Trophoblast cell (in vitro differentiated cells and primary cell): ENCODE data around the gene DYRK1B.

Experiments
- DNase-seq, 2 donors: peaks; one replicate each; pipeline ENCODE4 v3.0.0-alpha.2; 2016
- H2AFZ ChIP-seq: 2 replicates; pipeline ENCODE4 v1.6.1; 2013; ENCODE audit warnings: low read length, moderate library complexity, mild to moderate bottlenecking; ENCODE audit not compliant: insufficient read depth, poor library complexity
- H2AK5ac ChIP-seq: 2 replicates; pipeline ENCODE4 v1.6.1; 2013; ENCODE audit warnings: mild to moderate bottlenecking, low read length
- H2BK120ac ChIP-seq: 2 replicates; pipeline ENCODE4 v1.6.1; 2013; ENCODE audit warnings: low read length, mild to moderate bottlenecking, moderate library complexity; ENCODE audit not compliant: insufficient read depth, poor library complexity
- H2BK12ac ChIP-seq: 2 replicates; pipeline ENCODE4 v1.6.1; 2013; ENCODE audit warnings: mild to moderate bottlenecking, low read length, moderate library complexity
- H2BK5ac ChIP-seq: 2 replicates; pipeline ENCODE4 v1.6.1; 2013; ENCODE audit warnings: low read length, low read depth, moderate library complexity, mild to moderate bottlenecking; ENCODE audit not compliant: poor library complexity
- H3K14ac ChIP-seq: 2 replicates; pipeline ENCODE4 v1.6.1; 2013; ENCODE audit warnings: mild to moderate bottlenecking, low read length
- H3K18ac ChIP-seq: 2 replicates; pipeline ENCODE4 v1.6.1; 2013; ENCODE audit warnings: mild to moderate bottlenecking, low read length
- H3K23ac ChIP-seq: 2 replicates; pipeline ENCODE4 v1.6.1; 2013; ENCODE audit warnings: low read length
- H3K27ac ChIP-seq: 2 replicates; pipeline ENCODE4 v1.5.1; 2013; ENCODE audit warnings: low read depth, mild to moderate bottlenecking, inconsistent platforms, low read length, moderate library complexity
- H3K27me3 ChIP-seq: 2 replicates; pipeline ENCODE4 v1.6.1; 2013; ENCODE audit warnings: inconsistent platforms, mild to moderate bottlenecking, low read length, moderate library complexity; ENCODE audit not compliant: insufficient read depth
- H3K36me3 ChIP-seq, 2 experiments: 1 replicate in 1 of 2; 2 replicates in 1 of 2; pipeline ENCODE4 v1.6.1; 2013; ENCODE audit warnings: low read length in 2 of 2, mild to moderate bottlenecking in 2 of 2, moderate library complexity in 1 of 2; ENCODE audit not compliant: insufficient read depth in 2 of 2, control insufficient read depth in 1 of 2
- H3K4ac ChIP-seq: 2 replicates; pipeline ENCODE4 v1.6.1; 2013; ENCODE audit warnings: low read depth, mild to moderate bottlenecking, low read length, moderate library complexity
- H3K4me1 ChIP-seq, 2 experiments: 1 replicate in 1 of 2; 2 replicates in 1 of 2; pipeline ENCODE4 v1.6.1; 2013; ENCODE audit warnings: low read length in 2 of 2, mild to moderate bottlenecking in 2 of 2, moderate library complexity in 1 of 2; ENCODE audit not compliant: insufficient read depth in 2 of 2, control insufficient read depth in 1 of 2
- H3K4me2 ChIP-seq: 2 replicates; pipeline ENCODE4 v1.6.1; 2013; ENCODE audit warnings: inconsistent platforms, mild to moderate bottlenecking, low read length, moderate library complexity
- H3K4me3 ChIP-seq: 2 replicates; pipeline ENCODE4 v1.5.1; 2013; ENCODE audit warnings: mild to moderate bottlenecking, low read depth, low read length, inconsistent platforms
- H3K79me1 ChIP-seq: one replicate; pipeline ENCODE4 v1.6.1; 2013; ENCODE audit warnings: low read length
- H3K79me2 ChIP-seq: 2 replicates; pipeline ENCODE4 v1.6.1; 2013; ENCODE audit warnings: low read length, mild to moderate bottlenecking; ENCODE audit not compliant: control insufficient read depth, insufficient read depth, poor library complexity
- H3K9ac ChIP-seq: 2 replicates; pipeline ENCODE4 v1.6.1; 2013; ENCODE audit warnings: mild to moderate bottlenecking, low read length
- H3K9me3 ChIP-seq: 2 replicates; pipeline ENCODE4 v1.6.1; 2013; ENCODE audit warnings: low read depth, mild to moderate bottlenecking, control low read depth, inconsistent platforms, low read length; ENCODE audit not compliant: insufficient read depth
- H4K12ac ChIP-seq: 2 replicates; pipeline ENCODE4 v1.6.1; 2013; ENCODE audit warnings: low read depth, mild to moderate bottlenecking, low read length, moderate library complexity
- H4K8ac ChIP-seq: 2 replicates; pipeline ENCODE4 v1.6.1; 2013; ENCODE audit warnings: low read depth, mild to moderate bottlenecking, low read length, moderate library complexity
- H4K91ac ChIP-seq: one replicate; pipeline ENCODE4 v1.6.1; 2013; ENCODE audit warnings: low read depth, mild to moderate bottlenecking, low read length, moderate library complexity
- WGBS: extraction: QIAGEN DNeasy Blood & Tissue Kit; methylation state at CpG from one replicate; pipeline ENCODE4 v1.1.7; 2013; ENCODE audit warnings: missing lambda C conversion rate; ENCODE audit not compliant: insufficient read length, insufficient coverage; ENCODE audit errors: extremely low coverage; 5-methylcytosine and 5-hydroxymethylcytosine counted together

Gene DYRK1B

DNA sequence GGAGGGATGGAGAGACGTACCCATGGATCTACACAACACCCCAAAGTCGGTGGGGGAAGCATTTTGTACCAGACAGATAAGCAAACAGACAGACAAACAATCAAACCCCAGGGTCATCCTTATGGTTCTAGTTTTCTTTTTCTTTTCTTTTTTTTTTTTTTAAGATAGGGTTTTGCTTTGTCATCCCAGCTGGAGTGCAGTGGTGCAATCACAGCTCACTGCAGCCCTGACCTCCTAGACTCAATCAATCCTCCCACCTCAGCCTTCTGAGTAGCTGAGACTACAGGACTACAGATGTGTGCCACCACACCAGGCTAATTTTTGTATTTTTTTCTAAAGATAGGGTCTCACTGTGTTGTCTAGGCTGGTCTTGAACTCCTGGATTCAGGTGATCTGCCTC is 30.2 kb upstream of the DYRK1B start:
- H3K4ac ChIP-seq: no peak overlapping the region
- WGBS: no CpG with 5 or more reads among the region's 2 CpGs

DNA sequence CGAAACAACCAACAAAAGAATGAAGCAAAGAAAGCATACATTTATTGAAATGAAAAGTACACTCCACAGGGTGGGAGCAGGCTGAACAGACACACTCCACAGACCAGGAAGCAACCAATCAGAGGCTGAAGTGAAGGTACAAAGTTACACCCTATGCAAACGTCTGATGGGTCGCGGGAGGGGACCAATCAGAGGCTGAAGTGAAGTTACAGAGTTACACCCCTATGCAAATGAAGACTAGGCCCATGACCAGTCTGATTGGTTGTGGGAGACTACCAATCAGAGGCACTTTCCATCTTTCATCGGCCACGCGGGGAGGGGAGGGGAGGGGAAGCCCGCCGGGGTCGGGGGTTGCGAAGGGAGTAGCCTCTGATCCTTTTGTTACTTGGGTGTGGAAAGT is 24.6 kb upstream of the DYRK1B start:
- Histone ChIP-seq H3K4me3 (no peak overlapping the region), H2BK5ac (no peak overlapping the region), H3K27me3 (no peaks in the 10 kb centered on the region), H2BK12ac (no peak overlapping the region), H2AK5ac (no peak overlapping the region), H4K8ac (no peak overlapping the region), H3K4ac (no peak overlapping the region), H3K4me1 (no peaks in the 10 kb centered on the region), H3K79me1 (no peaks in the 10 kb centered on the region), H3K23ac (no peak overlapping the region), H4K12ac (no peak overlapping the region), H3K36me3 (no peaks in the 10 kb centered on the region), H3K4me2 (no peak overlapping the region), H3K9me3 (peaks cover 3% of the 10 kb centered on the region), H2AFZ (no peak overlapping the region), H3K27ac (no peak overlapping the region), H2BK120ac (no peak overlapping the region), H4K91ac (no peak overlapping the region), H3K9ac (no peak overlapping the region), H3K14ac (no peak overlapping the region), H3K18ac (no peak overlapping the region), H3K79me2 (no peaks in the 10 kb centered on the region)
- WGBS: no CpG with 5 or more reads among the region's 11 CpGs
- no peak for DNase-seq

More for the DNA sequence above, 30.2 kb upstream of the DYRK1B start:
- Histone ChIP-seq H3K4me3 (no peak overlapping the region), H2AFZ (no peak overlapping the region), H2BK120ac (no peak overlapping the region), H2AK5ac (no peak overlapping the region), H3K27ac (no peak overlapping the region), H3K18ac (no peak overlapping the region), H3K4me1 (no peaks in the 10 kb centered on the region), H3K4me2 (no peak overlapping the region), H3K79me2 (no peaks in the 10 kb centered on the region), H3K23ac (no peak overlapping the region), H4K12ac (no peak overlapping the region), H3K9ac (no peak overlapping the region), H2BK12ac (no peak overlapping the region), H4K8ac (no peak overlapping the region), H3K79me1 (no peaks in the 10 kb centered on the region), H3K14ac (no peak overlapping the region), H3K9me3 (peaks cover 3% of the 10 kb centered on the region), H3K27me3 (no peaks in the 10 kb centered on the region), H3K36me3 (no peaks in the 10 kb centered on the region), H4K91ac (no peak overlapping the region), H2BK5ac (no peak overlapping the region)
- no peak for DNase-seq

DNA sequence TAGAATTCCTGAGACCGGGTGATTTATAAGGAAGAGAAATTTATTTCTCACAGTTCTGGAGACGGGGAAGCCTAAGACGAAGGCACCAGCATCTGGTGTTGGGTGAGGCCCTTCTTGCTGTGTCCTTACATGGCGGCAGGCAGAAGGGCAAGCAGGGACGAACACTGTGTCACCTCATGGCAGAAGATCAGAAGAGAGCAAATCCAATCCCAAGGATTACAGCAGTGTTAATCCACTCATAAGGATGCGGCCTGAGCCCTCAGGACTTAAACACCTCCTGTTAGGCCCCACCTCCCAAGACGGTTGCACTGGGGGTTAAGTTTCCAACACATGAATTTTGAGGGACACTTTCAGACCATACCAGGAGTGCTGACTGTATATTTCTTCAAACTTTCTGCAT is 18.9 kb upstream of the DYRK1B start:
- Histone ChIP-seq H3K9ac (no peak overlapping the region), H3K79me1 (no peaks in the 10 kb centered on the region), H2AFZ (no peak overlapping the region), H3K27ac (no peak overlapping the region), H2AK5ac (no peak overlapping the region), H4K8ac (no peak overlapping the region), H4K91ac (no peak overlapping the region), H4K12ac (no peak overlapping the region), H3K14ac (no peak overlapping the region), H3K23ac (no peak overlapping the region), H3K4ac (no peak overlapping the region), H3K36me3 (no peaks in the 10 kb centered on the region), H3K18ac (no peak overlapping the region), H3K27me3 (no peaks in the 10 kb centered on the region), H3K4me3 (no peak overlapping the region), H2BK12ac (no peak overlapping the region), H3K79me2 (no peaks in the 10 kb centered on the region), H2BK120ac (no peak overlapping the region), H3K4me1 (no peaks in the 10 kb centered on the region), H3K4me2 (no peak overlapping the region), H3K9me3 (peaks cover 3% of the 10 kb centered on the region), H2BK5ac (no peak overlapping the region)
- no peak for DNase-seq
- no CpG with 5 or more reads among the region's 7 CpGs for WGBS

DNA sequence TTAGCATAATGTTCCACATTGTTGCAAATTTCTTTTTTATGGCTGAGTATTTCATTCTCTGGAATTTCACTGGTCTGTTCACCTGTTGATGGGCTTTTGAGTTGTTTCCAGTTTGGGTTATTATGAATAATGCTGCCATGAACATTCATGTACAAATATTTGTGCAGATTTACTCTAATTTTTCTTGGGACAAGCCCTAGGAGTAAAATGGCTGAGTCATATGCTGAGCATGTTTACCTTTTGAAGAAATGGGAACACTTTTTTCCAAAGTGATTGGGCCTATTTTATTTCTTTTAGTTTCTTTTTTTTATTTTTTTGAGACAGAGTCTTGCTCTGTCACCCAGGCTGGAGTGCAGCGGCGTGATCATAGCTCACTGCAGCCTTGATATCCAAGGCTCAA is 16.9 kb upstream of the DYRK1B start:
- Histone ChIP-seq H3K18ac (no peak overlapping the region), H3K79me1 (peaks cover 6% of the 10 kb centered on the region), H2AFZ (no peak overlapping the region), H3K4me3 (no peak overlapping the region), H3K9me3 (peaks cover 3% of the 10 kb centered on the region), H3K79me2 (peaks cover 3% of the 10 kb centered on the region), H3K4me2 (no peak overlapping the region), H3K14ac (no peak overlapping the region), H3K36me3 (no peaks in the 10 kb centered on the region), H2BK12ac (no peak overlapping the region), H2AK5ac (no peak overlapping the region), H2BK120ac (no peak overlapping the region), H4K12ac (no peak overlapping the region), H3K23ac (no peak overlapping the region), H3K27me3 (no peaks in the 10 kb centered on the region), H4K8ac (no peak overlapping the region), H3K27ac (no peak overlapping the region), H3K9ac (no peak overlapping the region), H3K4ac (no peak overlapping the region), H3K4me1 (peaks cover 7 to 8% of the 10 kb centered on the region in 2 experiments), H2BK5ac (no peak overlapping the region), H4K91ac (no peak overlapping the region)
- WGBS: no CpG with 5 or more reads among the region's 2 CpGs
- DNase-seq: no peak
